Right lobe of liver (tissue), 4 donors: Measurements from ENCODE around the gene KIF1A.

Source experiments
- POLR2A ChIP-seq: fragments of 450-650 bp; IDR thresholded peaks from one replicate; pipeline ENCODE4 v1.6.1; 2017; ENCODE audit warnings: antibody characterized with exemption, mild to moderate bottlenecking
- TF ChIP-seq, protein P1 (sequence below), 4 donors: fragments of 200-600 bp in 3 of 4; fragments of 450-650 bp in 1 of 4; IDR thresholded peaks; one replicate each; pipeline versions ENCODE4 v1.5.1 to v1.8.0; 2016 to 2022; ENCODE audit warnings: antibody characterized with exemption in 4 of 4, mild to moderate bottlenecking in 2 of 4
- donor health status: DM: no; HTN: no; CAD: no.
- donor health status: DM: no; HTN: no; CAD: no.
- donor health status: DM: no; HTN: yes; CAD: no.

DNA sequence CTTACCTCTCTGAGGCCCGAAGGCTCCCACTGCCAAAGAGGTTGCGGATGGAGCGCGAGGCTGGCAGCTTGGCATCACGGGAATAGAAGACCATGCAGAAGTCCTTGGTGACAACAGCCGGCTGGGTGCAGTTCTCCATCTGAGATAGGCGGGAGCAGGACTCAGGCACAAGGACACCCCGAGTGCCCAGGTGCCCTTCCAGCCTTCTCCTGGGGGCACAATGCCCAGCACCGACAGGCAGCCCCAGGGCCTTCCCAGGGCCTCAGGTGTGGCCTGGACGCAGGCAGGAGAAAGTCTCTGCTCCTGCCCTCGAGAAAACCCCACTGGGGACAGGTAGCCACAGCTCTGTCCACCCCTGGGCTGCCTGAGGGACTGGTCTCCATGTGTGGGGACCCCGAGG is 94.8 kb downstream of the KIF1A start:
- TF ChIP-seq, protein P1, sequence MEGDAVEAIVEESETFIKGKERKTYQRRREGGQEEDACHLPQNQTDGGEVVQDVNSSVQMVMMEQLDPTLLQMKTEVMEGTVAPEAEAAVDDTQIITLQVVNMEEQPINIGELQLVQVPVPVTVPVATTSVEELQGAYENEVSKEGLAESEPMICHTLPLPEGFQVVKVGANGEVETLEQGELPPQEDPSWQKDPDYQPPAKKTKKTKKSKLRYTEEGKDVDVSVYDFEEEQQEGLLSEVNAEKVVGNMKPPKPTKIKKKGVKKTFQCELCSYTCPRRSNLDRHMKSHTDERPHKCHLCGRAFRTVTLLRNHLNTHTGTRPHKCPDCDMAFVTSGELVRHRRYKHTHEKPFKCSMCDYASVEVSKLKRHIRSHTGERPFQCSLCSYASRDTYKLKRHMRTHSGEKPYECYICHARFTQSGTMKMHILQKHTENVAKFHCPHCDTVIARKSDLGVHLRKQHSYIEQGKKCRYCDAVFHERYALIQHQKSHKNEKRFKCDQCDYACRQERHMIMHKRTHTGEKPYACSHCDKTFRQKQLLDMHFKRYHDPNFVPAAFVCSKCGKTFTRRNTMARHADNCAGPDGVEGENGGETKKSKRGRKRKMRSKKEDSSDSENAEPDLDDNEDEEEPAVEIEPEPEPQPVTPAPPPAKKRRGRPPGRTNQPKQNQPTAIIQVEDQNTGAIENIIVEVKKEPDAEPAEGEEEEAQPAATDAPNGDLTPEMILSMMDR (IDR thresholded peaks at IDR 0.05), result no peak
- no peak for TF ChIP-seq POLR2A
